Mucosa of descending colon (tissue), 3 donors: ENCODE data around the gene AGAP1. TPM values are rescaled to one million over a fixed set of nuclear protein-coding genes. Genes with fewer than 3 reads are reported as not detected.

Experiments
- ATAC-seq: fragments of 200-7000 bp; cut with Tn5 transposase; one replicate; pipeline ENCODE4 v1.9.1; 2020; ENCODE audit warnings: mild to moderate bottlenecking, moderate library complexity
- DNase-seq, 3 donors: peaks; one replicate each; pipeline ENCODE4 v3.0.0-alpha.2; 2020
- H3K36me3 ChIP-seq: fragments of 200-600 bp; one replicate; pipeline ENCODE4 v1.8.0; 2021; ENCODE audit warnings: low read depth, mild to moderate bottlenecking
- H3K4me1 ChIP-seq: fragments of 200-600 bp; one replicate; pipeline ENCODE4 v1.8.0; 2021; ENCODE audit warnings: low read depth, mild to moderate bottlenecking
- H3K4me3 ChIP-seq: fragments of 200-600 bp; one replicate; pipeline ENCODE4 v1.8.0; 2021; ENCODE audit warnings: mild to moderate bottlenecking
- H3K9me3 ChIP-seq: fragments of 200-600 bp; one replicate; pipeline ENCODE4 v1.8.0; 2021; ENCODE audit warnings: mild to moderate bottlenecking
- intact Hi-C, 2 donors: fragments of 100-400 bp; cut with DNase I in 1 of 2; cut with micrococcal nuclease in 1 of 2; formaldehyde crosslinking; loops; one replicate each; pipeline versions ENCODE4 v1.11.0 to v1.11.1; 2022; cut with DNase I, micrococcal nuclease
- total RNA-seq, 3 donors: library from RNA; stranded (reverse); fragmentation: NEBNext Ultra II Directional in 2 of 3; extraction: Animal tissue kit (Norgen Biotek cat#: 25700) in 2 of 3; gene quantifications; one replicate each; pipeline versions ENCODE4 v1.2.1 to v1.2.4, GENCODE V29; 2021 to 2023
- TF ChIP-seq, protein P1 (sequence below): fragments of 200-600 bp; IDR thresholded peaks from one replicate; pipeline ENCODE4 v1.8.0; 2022; ENCODE audit warnings: antibody characterized with exemption, mild to moderate bottlenecking
- donor health status: DM: no; HTN: no; CAD: no; lungs with moderate emphysema.
- donor health status: DM: no; HTN: no; CAD: no.
- donor health status: DM: no; HTN: yes; CAD: no.

The AGAP1 gene
- total RNA-seq, 3 donors from 2014 or later = 68.1 to 112 (median 88.9) TPM

GRCh38 chr2:235694721-235695601, 201.1 kb downstream of the AGAP1 start:
- Histone ChIP-seq H3K4me1 (peaks cover 13% of the 10 kb centered on the region), H3K9me3 (no peaks in the 10 kb centered on the region), H3K36me3 (no peaks in the 10 kb centered on the region), H3K4me3 (no peak overlapping the region)
- no peak for ATAC-seq
- intact Hi-C loops = no loop called here
- DNase-seq = no peak
- TF ChIP-seq, protein P1, sequence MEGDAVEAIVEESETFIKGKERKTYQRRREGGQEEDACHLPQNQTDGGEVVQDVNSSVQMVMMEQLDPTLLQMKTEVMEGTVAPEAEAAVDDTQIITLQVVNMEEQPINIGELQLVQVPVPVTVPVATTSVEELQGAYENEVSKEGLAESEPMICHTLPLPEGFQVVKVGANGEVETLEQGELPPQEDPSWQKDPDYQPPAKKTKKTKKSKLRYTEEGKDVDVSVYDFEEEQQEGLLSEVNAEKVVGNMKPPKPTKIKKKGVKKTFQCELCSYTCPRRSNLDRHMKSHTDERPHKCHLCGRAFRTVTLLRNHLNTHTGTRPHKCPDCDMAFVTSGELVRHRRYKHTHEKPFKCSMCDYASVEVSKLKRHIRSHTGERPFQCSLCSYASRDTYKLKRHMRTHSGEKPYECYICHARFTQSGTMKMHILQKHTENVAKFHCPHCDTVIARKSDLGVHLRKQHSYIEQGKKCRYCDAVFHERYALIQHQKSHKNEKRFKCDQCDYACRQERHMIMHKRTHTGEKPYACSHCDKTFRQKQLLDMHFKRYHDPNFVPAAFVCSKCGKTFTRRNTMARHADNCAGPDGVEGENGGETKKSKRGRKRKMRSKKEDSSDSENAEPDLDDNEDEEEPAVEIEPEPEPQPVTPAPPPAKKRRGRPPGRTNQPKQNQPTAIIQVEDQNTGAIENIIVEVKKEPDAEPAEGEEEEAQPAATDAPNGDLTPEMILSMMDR = no peak

GRCh38 chr2:235695602-235695895, 201.7 kb downstream of the AGAP1 start:
- TF ChIP-seq, protein P1 = no peak
- ATAC-seq = no peak
- Histone ChIP-seq H3K36me3 (no peaks in the 10 kb centered on the region), H3K4me3 (no peak overlapping the region), H3K9me3 (no peaks in the 10 kb centered on the region), H3K4me1 (peaks cover 9% of the 10 kb centered on the region)
- no peak for DNase-seq
- intact Hi-C loops = no loop called here

DNA sequence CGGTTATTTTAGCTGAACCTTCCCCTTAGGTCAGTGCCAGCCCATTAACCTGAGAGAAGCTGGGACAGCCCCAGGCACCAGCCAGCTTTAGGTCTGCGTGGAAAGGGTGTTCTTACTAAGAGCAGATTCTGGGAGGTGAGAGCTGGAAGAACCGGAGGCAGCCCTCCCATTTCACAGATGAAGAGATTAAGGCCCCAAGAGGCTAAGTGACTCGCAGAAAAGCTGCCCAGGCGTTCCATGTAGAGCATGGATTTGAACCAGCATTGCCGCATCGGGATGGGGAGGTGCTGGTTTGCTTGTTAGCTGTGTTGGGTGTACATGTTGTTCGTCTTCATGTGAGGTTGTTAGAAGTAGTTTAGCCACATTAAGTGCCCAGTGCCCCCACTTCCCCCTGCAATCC, 203.2 kb downstream of the AGAP1 start:
- intact Hi-C loops = no loop called here
- H3K36me3 ChIP-seq = no peaks in the 10 kb centered on the region
- peaks cover 1% of the 10 kb centered on the region for H3K4me1 ChIP-seq
- no peak for ATAC-seq
- no peak for DNase-seq
- no peaks in the 10 kb centered on the region for H3K9me3 ChIP-seq
- no peak overlapping the region for H3K4me3 ChIP-seq
- TF ChIP-seq, protein P1 = no peak

DNA sequence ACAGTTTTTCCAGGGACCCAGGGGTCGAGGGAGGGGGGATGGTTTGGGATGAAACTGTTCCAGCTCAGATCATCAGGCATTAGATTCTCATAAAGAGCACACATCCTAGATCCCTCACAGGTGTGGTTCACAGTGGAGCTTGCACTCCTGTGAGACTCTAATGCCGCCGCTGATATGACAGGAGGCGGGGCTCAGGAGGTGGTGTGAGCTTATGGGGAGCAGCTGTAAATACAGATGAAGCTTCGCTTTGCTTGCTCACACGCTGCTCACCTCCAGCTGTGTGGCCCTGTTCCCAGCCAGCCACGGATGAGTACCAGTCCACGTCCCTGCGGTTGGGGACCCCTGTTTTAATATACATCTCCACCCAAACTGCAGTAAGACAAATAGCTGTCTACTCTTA, 204.2 kb downstream of the AGAP1 start:
- Histone ChIP-seq H3K4me3 (no peak overlapping the region), H3K9me3 (no peaks in the 10 kb centered on the region), H3K36me3 (no peaks in the 10 kb centered on the region), H3K4me1 (peaks cover 11% of the 10 kb centered on the region)
- ATAC-seq = peak; percentile 59
- TF ChIP-seq, protein P1 = no peak
- no peak for DNase-seq
- intact Hi-C loops = no loop called here

- no peak overlapping the region for H3K4me3 ChIP-seq
- no peaks in the 10 kb centered on the region for H3K9me3 ChIP-seq
- no peak for DNase-seq
- no peak for ATAC-seq
- H3K36me3 ChIP-seq = no peaks in the 10 kb centered on the region
- TF ChIP-seq, protein P1 = no peak
- intact Hi-C loops = no loop called here
- H3K4me1 ChIP-seq = peaks cover 14% of the 10 kb centered on the region
Measured at GRCh38 chr2:235698491-235698890, 204.6 kb downstream of the AGAP1 start.
